WI38 (cell line): ENCODE data around the gene PSG4.
"Not testable (repeated sequence)": the region's sequence is repeated elsewhere in the genome, so short reads cannot be mapped to it uniquely, and the experiment has no call there.

Experiments used
- H3K4me3 ChIP-seq: 2 replicates; pipeline ENCODE4 v1.5.1; 2011; ENCODE audit warnings: low read depth, mild to moderate bottlenecking, control low read depth, low read length
- TF ChIP-seq, protein P1 (sequence below): IDR thresholded peaks from 2 replicates; pipeline ENCODE4 v1.5.1; 2012; ENCODE audit warnings: low read depth, mild to moderate bottlenecking, control low read depth, low read length

The PSG4 gene

DNA sequence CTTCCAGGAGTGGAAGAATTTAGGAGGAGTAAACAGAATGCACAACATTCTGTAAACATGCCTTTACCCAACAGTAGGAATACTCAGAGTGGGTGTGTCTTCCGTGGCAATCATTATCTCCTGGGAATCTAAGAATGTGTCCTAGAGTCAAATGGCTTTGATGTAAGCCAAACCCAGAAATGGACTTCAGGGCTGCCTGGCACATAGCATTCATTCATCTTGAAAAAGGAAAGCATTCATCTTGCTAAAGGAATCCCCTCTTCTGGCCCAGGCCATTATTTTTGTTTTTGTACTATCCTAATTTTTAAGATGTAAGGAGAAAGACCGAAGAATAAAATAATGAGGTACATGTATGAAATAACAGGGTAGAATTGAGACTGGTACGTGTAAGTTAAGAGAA lies 42.3 kb downstream of the PSG4 start:
- H3K4me3 ChIP-seq, result not testable (repeated sequence)

DNA sequence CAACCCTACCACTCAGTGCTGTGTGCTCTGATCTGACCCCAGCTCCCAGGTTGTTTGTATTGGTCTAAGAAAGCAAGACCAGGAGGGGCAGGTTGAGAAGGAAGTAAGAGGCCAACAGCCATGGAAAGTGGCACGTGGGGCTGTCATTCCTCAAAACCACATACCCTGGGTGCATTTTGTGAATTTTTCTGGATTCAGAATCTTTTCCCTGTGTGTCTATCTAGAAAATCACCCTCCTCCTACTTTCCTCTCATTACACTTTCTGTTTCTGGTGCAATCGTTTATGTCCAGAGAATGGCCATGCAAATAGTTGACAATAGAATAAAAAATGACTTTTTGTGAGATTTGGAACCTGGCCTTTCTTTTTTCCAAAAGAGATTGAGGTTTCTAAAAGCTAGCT lies 43.2 kb downstream of the PSG4 start:
- H3K4me3 ChIP-seq, result not testable (repeated sequence)

DNA sequence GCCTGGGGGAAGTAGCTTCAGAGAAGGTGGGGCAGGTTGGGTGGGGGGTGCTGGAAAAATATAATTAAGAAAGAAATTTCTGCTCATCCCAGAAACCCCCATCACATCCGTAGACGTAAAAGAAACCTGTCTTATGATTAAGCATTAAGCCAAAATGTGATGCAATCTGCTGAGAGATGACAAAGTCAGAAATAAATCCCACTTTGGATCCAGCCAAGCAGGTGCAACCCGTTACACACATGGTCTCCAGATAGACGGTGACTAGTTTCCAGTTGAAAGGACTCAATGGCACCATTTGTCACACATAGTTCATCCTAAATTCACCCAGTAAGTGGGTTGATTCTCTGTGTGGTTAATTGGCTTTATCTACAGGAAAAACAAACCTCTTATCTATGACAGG lies 53.2 kb downstream of the PSG4 start:
- H3K4me3 ChIP-seq, result no peak overlapping the region
- TF ChIP-seq, protein P1, sequence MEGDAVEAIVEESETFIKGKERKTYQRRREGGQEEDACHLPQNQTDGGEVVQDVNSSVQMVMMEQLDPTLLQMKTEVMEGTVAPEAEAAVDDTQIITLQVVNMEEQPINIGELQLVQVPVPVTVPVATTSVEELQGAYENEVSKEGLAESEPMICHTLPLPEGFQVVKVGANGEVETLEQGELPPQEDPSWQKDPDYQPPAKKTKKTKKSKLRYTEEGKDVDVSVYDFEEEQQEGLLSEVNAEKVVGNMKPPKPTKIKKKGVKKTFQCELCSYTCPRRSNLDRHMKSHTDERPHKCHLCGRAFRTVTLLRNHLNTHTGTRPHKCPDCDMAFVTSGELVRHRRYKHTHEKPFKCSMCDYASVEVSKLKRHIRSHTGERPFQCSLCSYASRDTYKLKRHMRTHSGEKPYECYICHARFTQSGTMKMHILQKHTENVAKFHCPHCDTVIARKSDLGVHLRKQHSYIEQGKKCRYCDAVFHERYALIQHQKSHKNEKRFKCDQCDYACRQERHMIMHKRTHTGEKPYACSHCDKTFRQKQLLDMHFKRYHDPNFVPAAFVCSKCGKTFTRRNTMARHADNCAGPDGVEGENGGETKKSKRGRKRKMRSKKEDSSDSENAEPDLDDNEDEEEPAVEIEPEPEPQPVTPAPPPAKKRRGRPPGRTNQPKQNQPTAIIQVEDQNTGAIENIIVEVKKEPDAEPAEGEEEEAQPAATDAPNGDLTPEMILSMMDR, result no peak

GRCh38 chr19:43149788-43150187 lies 55.6 kb downstream of the PSG4 start:
- not testable (repeated sequence) for H3K4me3 ChIP-seq

- TF ChIP-seq, protein P1, result no peak
- H3K4me3 ChIP-seq, result no peak overlapping the region
These were observed 57.2 kb downstream of the PSG4 start for GRCh38 chr19:43148233-43148632.
